COLO829 (cell line): ENCODE measurements around the gene CD2.
"Not testable (repeated sequence)": the region's sequence is repeated elsewhere in the genome, so short reads cannot be mapped to it uniquely, and the experiment has no call there.

Source experiments
- DNase-seq: peaks from one replicate; pipeline ENCODE4 v3.0.0; 2012; ENCODE audit warnings: low spot score

Gene CD2

GRCh38 chr1:116731439-116731838 lies 22.8 kb upstream of the CD2 start:
- no peak for DNase-seq

- DNase-seq, result no peak
Measured at GRCh38 chr1:116732726-116733125, 21.5 kb upstream of the CD2 start.

DNA sequence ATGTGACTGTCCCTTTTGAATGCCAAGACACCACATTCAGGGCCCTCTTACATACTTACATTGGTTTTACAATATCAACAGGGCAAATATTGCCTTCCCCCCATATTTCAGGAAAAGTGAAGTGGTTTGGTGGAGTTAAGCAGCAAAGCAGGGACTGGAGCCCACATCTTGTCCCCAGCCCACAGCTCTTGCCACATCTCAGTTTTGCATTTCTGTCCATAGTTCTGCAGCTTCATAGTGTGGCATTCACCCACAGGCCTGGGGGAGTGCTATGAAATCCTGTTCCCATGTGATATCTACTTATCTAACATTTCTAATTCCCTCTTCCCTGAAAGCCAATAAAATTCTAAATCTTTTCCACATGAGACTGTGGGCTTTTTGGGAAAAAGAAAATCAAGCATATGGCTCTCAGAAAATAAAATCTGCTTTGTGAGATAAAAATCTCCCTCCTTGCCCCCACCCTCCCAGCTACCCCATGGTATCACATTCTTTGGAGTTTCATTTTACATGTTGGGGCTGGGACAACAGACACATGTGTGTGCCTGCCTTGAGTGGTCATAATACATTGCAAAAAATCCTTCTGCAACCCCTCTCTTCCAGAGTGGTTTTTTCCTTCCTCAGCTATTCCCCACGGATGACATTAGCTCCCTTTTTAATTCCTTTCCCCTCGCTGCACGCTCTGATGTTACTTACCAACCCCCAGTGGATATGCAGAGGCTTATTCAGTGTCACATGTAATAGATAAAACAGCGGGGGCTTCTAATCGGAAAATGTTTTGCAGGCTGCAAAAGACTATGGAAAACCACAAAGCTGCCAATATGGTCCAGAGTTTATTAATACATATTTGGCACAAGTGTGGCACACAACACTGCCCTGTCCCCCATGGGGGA lies 20.5 kb upstream of the CD2 start:
- DNase-seq, result no peak

DNA sequence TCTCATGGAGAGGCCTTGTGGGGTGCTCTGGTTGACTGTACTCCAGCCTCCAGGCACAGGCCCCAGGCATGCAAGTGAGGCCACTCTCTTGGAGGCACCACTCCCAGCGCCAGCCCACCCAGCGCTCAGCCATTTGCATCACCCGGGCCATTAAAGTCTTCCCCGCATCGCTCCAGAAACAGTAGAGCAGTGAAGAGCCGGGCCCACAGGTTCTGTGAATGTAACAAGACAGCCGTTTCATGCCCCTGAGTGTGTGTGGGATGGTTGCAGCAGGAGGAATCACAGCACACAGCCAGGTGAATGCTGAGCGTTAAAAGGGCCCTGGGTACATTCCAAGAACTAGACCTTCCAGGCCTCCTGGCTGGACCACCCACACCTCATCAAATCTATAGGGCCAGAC lies 19.0 kb upstream of the CD2 start:
- no peak for DNase-seq

DNA sequence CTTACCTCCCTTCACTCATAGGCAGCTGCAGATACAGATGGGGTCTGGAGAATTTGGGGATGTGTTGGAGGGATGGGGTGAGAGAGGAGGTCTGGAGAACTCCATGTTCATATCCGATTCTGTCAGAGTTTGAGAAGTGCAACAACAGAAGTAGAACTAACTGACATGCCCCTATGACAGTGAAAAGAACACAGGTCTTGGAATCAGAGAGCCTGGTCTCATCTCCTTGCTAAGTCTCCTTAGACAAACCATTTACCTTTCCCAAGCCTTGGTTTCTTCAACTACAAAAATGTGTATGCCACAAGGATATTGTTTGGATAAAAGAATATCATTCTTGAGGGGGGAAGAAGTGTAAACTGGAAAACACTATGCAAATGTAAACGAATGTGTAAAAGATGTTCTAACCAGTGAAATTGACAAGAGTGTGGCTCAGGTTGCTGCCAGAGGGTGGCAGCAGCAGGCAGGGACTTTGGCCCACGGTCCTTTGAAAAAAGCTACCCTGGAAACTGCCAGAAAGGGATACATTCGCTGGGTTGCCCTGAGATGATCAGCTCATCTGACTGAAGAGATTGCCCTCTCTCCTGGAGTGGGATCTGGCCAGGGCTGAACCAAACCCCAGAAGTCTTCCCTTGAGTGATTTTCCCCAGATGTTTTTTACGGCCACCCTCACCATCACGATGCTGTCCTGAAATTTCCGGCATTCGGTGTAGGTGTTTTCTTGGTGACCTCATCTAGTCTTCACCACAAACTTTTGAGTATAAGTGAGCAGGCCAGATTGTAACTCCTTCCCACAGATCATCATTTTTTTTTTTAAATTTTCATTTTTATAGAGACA lies 17.0 kb upstream of the CD2 start:
- DNase-seq, result peak; percentile 50

GRCh38 chr1:116737855-116738321 lies 16.3 kb upstream of the CD2 start:
- DNase-seq, result no peak

- no peak for DNase-seq
Measured at GRCh38 chr1:116738673-116739370, 15.4 kb upstream of the CD2 start.

GRCh38 chr1:116739371-116740012 lies 14.7 kb upstream of the CD2 start:
- no peak for DNase-seq

- no peak for DNase-seq
Measured at GRCh38 chr1:116740296-116740695, 13.9 kb upstream of the CD2 start.

- DNase-seq, result no peak
Measured at GRCh38 chr1:116740746-116741145, 13.5 kb upstream of the CD2 start.

- no peak for DNase-seq
Measured at GRCh38 chr1:116741836-116742565, 12.2 kb upstream of the CD2 start.

- DNase-seq, result no peak
Measured at GRCh38 chr1:116743535-116743934, 10.7 kb upstream of the CD2 start.

DNA sequence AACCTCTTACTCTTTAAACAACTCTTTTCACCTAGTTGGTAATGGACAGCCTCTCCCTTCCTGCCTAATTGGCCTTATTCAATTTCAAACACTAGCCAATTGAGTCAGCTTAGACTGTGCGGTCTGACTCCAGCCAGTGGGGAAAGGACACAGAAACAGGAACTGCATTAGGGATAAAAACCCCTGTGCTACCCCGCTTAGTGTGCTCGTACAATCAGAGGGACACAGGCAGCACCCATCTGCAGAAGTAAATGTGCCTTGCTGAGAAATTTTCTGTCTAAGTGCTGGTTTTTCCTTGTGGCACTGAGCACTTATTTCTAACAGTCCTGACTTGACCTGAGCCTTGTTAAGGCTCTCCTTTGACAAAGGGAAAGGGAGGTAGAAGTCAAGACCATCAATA lies 6.0 kb upstream of the CD2 start:
- no peak for DNase-seq

DNA sequence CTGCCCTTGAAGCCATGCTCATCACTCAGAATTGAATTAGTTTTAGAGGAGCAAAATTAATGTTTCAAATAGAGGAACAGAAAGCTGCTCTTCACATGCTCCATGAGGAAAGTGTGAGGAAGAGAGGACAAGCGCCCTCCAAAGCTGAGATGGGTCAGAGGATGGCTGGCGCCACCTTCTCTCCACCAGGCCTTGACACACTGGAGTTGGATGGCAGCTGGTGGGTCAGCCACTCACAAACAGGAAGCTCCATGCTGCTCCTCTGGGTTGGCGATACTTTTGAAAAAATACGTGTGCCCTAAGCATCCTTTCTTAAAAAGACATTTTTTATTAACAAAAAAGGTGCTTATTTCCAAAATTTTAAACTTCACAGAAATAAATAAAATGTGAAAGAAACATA lies 3.1 kb upstream of the CD2 start:
- no peak for DNase-seq

DNA sequence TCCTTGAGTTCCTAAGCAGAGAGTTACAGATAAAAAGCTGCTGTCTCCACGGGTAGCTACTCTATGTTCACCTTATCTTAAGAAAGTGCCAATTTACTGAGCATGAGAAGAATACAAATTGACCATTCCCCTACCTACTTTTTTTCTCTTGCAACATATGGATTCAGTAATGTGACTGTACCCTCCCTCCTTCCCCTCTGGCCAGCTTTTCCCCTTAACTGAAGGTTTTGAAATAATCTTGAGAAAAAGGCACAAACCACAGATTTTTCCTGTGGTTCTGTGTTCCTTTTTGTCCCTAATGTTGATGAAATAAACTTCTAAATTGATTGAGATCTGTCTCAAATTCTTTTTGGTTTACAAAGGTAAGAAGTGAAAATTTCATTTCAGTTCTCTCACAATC lies 2.6 kb upstream of the CD2 start:
- DNase-seq, result no peak

DNA sequence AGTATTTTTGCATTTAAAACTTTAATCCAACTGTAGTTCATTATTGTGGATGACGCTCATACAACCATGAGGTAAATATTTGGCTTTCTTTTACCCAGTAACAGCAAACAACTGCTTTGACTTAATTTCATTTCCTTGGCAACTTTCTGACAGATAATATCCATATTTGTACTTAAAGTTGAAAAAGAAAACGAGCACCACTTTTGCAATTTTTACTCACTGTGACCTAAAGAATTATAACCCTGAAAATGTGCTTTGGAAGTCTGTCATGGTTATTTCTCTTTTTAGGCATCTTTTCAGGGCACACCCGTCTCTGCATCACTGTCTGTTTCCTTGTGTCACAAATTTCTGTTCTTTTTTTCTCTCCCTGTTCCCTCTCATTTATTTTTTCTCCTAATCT lies 918 bp upstream of the CD2 start:
- DNase-seq, result no peak

GRCh38 chr1:116755066-116755465 lies 836 bp downstream of the CD2 start:
- DNase-seq, result no peak

DNA sequence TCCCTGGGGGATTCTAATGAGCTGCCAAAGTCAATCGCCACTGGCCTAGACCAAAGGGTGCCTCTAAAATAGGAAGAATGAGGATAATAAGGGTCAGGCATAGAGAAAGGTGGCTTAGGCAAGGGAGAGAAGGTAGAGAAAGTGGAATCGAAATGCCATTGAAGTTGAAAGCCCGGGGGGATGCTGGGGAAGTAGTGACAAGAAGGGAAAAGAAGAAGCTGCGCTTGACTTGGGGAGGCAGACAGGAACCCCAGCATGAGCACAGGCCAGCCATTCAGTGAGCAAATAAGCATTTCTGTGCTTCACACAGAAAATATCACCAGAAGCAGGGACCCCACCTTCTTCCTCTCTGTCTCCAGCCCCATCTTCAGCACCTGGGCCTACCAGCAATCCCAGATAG lies 1.5 kb downstream of the CD2 start:
- no peak for DNase-seq

GRCh38 chr1:116756092-116756491 lies 1.9 kb downstream of the CD2 start:
- DNase-seq, result not testable (repeated sequence)

- not testable (repeated sequence) for DNase-seq
Measured at GRCh38 chr1:116758456-116758815, 4.2 kb downstream of the CD2 start.

DNA sequence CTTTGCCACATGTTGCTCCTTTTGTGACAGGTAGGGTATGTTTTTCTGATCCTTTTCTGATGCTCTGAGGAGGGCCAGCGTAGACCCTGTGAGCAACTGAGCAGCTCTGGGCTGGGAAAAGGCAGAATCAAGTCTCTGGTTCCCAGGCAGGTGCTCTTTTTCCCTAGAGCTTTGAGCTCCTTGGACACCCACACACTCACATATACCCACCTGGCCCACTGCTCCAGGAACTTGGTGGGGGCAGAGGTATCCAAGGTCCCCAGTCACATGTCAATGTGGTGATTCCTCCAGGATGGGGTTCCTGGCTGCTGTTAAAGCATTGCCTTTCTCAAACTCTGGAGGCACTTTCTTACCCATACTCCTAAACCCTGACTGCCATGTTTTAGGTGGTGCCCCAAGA lies 5.4 kb downstream of the CD2 start:
- no peak for DNase-seq
